DND-41 (cell line): ENCODE data around the gene NCLN.

Experiments used
- ATAC-seq: fragments of 200-7000 bp; cut with Tn5 transposase; 3 replicates; pipeline ENCODE4 v1.9.1; 2021; ENCODE audit warnings: low read depth; ENCODE audit not compliant: insufficient read depth
- DNase-seq: peaks from one replicate; pipeline ENCODE4 v3.0.0-alpha.2; 2020
- H2AFZ ChIP-seq: 2 replicates; pipeline ENCODE4 v1.6.0; 2012; ENCODE audit warnings: low read depth, low read length
- H3K27ac ChIP-seq: 2 replicates; pipeline ENCODE4 v1.5.1; 2012; ENCODE audit warnings: low read length, inconsistent platforms
- H3K27me3 ChIP-seq: fragments of 200-600 bp; sonication (generic); 2 replicates; pipeline ENCODE4 v1.6.0; 2012; ENCODE audit warnings: low read length, mild to moderate bottlenecking, inconsistent platforms; ENCODE audit not compliant: insufficient read depth, poor library complexity
- H3K36me3 ChIP-seq: 2 replicates; pipeline ENCODE4 v1.5.1; 2012; ENCODE audit warnings: low read length, inconsistent platforms; ENCODE audit not compliant: insufficient read depth
- H3K4me1 ChIP-seq: 2 replicates; pipeline ENCODE4 v1.5.1; 2012; ENCODE audit warnings: mild to moderate bottlenecking, low read length; ENCODE audit not compliant: insufficient read depth
- H3K4me2 ChIP-seq: 2 replicates; pipeline ENCODE4 v1.6.0; 2012; ENCODE audit warnings: mild to moderate bottlenecking, moderate library complexity, low read length, inconsistent platforms; ENCODE audit not compliant: insufficient read depth
- H3K4me3 ChIP-seq, 2 experiments: fragments of 200-600 bp in 1 of 2; shearing (Covaris generic) in 1 of 2; 2 replicates each; pipeline ENCODE4 v1.5.1; 2012 to 2016; ENCODE audit warnings: inconsistent platforms in 2 of 2, low read length in 2 of 2, mild to moderate bottlenecking in 2 of 2, low read depth in 1 of 2, moderate library complexity in 1 of 2
- H3K79me2 ChIP-seq: 2 replicates; pipeline ENCODE4 v1.6.0; 2012; ENCODE audit warnings: low read length, inconsistent platforms; ENCODE audit not compliant: insufficient read depth
- H3K9ac ChIP-seq: 2 replicates; pipeline ENCODE4 v1.6.0; 2012; ENCODE audit warnings: low read depth, mild to moderate bottlenecking, inconsistent platforms, low read length, moderate library complexity
- H3K9me3 ChIP-seq: 2 replicates; pipeline ENCODE4 v1.5.1; 2012; ENCODE audit warnings: low read length, moderate library complexity, mild to moderate bottlenecking, inconsistent platforms; ENCODE audit not compliant: insufficient read depth, severe bottlenecking
- H4K20me1 ChIP-seq: 2 replicates; pipeline ENCODE4 v1.6.0; 2012; ENCODE audit warnings: low read length; ENCODE audit not compliant: insufficient read depth
- CTCF ChIP-seq: IDR thresholded peaks from 2 replicates; pipeline ENCODE4 v1.5.1; 2012; ENCODE audit warnings: borderline replicate concordance, low read length, moderate library complexity, mild to moderate bottlenecking; ENCODE audit not compliant: poor library complexity, severe bottlenecking; ENCODE audit errors: extremely low read depth
- EZH2 ChIP-seq: IDR thresholded peaks from 3 replicates; pipeline ENCODE4 v1.6.1; 2012; ENCODE audit warnings: borderline replicate concordance, low read depth, mild to moderate bottlenecking, moderate library complexity, low read length, inconsistent platforms; ENCODE audit not compliant: severe bottlenecking

NCLN gene

DNA sequence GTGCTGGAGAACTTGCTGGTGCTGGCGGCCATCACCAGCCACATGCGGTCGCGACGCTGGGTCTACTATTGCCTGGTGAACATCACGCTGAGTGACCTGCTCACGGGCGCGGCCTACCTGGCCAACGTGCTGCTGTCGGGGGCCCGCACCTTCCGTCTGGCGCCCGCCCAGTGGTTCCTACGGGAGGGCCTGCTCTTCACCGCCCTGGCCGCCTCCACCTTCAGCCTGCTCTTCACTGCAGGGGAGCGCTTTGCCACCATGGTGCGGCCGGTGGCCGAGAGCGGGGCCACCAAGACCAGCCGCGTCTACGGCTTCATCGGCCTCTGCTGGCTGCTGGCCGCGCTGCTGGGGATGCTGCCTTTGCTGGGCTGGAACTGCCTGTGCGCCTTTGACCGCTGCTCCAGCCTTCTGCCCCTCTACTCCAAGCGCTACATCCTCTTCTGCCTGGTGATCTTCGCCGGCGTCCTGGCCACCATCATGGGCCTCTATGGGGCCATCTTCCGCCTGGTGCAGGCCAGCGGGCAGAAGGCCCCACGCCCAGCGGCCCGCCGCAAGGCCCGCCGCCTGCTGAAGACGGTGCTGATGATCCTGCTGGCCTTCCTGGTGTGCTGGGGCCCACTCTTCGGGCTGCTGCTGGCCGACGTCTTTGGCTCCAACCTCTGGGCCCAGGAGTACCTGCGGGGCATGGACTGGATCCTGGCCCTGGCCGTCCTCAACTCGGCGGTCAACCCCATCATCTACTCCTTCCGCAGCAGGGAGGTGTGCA is 6.6 kb upstream of the NCLN start:
- DNase-seq: no peak
- Histone ChIP-seq H3K9me3 (no peaks in the 10 kb centered on the region), H3K27ac (peak overlapping the region; percentile 86), H3K36me3 (peaks cover 34% of the 10 kb centered on the region), H3K4me2 (peak overlapping the region; percentile 96), H3K4me3 (peak overlapping the region; percentile 55 to 82), H2AFZ (peak overlapping the region; percentile 66; the same call in 1 of the 2 replicates), H3K79me2 (peaks cover 68% of the 10 kb centered on the region), H4K20me1 (peaks cover 34% of the 10 kb centered on the region), H3K27me3 (no peaks in the 10 kb centered on the region), H3K9ac (peak overlapping the region; percentile 91), H3K4me1 (peaks cover 53% of the 10 kb centered on the region)
- TF ChIP-seq CTCF: peak; percentile 16
- TF ChIP-seq EZH2: no peak
- ATAC-seq: peak; percentile 22

DNA sequence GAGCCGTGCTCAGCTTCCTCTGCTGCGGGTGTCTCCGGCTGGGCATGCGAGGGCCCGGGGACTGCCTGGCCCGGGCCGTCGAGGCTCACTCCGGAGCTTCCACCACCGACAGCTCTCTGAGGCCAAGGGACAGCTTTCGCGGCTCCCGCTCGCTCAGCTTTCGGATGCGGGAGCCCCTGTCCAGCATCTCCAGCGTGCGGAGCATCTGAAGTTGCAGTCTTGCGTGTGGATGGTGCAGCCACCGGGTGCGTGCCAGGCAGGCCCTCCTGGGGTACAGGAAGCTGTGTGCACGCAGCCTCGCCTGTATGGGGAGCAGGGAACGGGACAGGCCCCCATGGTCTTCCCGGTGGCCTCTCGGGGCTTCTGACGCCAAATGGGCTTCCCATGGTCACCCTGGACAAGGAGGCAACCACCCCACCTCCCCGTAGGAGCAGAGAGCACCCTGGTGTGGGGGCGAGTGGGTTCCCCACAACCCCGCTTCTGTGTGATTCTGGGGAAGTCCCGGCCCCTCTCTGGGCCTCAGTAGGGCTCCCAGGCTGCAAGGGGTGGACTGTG is 5.9 kb upstream of the NCLN start:
- Histone ChIP-seq H4K20me1 (peaks cover 41% of the 10 kb centered on the region), H3K27ac (peak overlapping the region; percentile 86), H3K9ac (peak overlapping the region; percentile 91), H3K9me3 (no peaks in the 10 kb centered on the region), H2AFZ (no peak overlapping the region), H3K27me3 (no peaks in the 10 kb centered on the region), H3K4me3 (peak overlapping the region; percentile 55 to 82), H3K79me2 (peaks cover 75% of the 10 kb centered on the region), H3K36me3 (peaks cover 37% of the 10 kb centered on the region), H3K4me2 (peak overlapping the region; percentile 96), H3K4me1 (peaks cover 60% of the 10 kb centered on the region)
- peak; percentile 21 for ATAC-seq
- TF ChIP-seq EZH2 (no peak), CTCF (peak; percentile 3)
- DNase-seq: peak; percentile 51

DNA sequence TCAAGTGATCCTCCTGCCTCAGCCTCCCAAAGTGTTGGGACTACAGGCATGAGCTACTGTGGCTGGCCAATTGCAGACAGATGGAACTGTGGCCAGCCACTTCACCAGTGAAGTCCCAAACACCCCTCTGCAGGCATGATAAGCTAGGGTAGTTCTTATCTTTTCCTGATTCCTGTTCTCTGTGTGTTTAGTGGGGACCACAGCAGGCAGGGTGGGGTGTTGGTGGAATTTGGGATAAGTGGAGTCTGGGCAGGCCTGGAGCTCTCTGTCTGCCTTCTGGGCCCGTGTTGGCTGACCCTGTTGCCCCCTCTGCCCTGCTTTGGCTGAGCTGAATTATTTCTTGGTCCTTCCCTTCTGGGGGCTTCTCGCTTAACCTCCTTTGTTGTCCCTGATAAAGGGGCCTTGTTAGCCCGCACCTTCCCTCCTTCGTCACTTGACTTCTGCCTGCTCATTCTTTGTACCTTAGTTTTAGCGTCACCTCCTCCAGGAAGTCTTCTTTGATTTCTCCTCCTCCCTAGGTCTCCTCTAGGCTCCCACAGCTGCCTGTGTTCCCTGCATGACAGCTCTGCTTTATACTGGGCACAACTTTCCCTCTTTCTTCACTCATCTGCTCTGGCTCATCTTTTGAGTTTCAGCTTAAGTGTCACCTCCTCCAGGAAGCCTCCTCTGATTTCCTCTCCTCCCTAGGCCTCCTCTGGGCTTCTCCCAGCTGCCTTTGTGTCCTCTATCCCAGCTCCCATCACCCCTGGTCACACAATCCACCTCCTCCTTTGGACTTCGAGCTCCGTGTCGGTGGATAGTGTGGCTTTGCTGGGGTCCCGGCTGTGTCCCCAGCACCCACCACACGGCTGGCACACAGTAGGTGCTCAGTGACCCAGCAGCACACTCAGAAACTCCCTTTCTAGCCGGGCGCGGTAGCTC is 1.7 kb upstream of the NCLN start:
- DNase-seq: no peak

More for the DNA sequence above, 1.7 kb upstream of the NCLN start:
- Histone ChIP-seq H3K79me2 (peaks cover 91% of the 10 kb centered on the region), H2AFZ (no peak overlapping the region), H3K9ac (peak overlapping the region; percentile 28; the same call in 1 of the 2 replicates), H3K4me2 (peak overlapping the region; percentile 96), H3K27me3 (no peaks in the 10 kb centered on the region), H3K4me3 (peak overlapping the region in 1 of 2 experiments; percentile 93; a peak in 2 of 4 replicates), H3K4me1 (peaks cover 71% of the 10 kb centered on the region), H4K20me1 (peaks cover 73% of the 10 kb centered on the region), H3K36me3 (peaks cover 57% of the 10 kb centered on the region), H3K27ac (peak overlapping the region; percentile 91), H3K9me3 (no peaks in the 10 kb centered on the region)
- ATAC-seq: no peak
- TF ChIP-seq EZH2 (no peak), CTCF (no peak)
